ENCODE results near the gene TTLL4. TPM values are rescaled to one million over a fixed set of nuclear protein-coding genes. Genes with fewer than 3 reads are reported as not detected.

The TTLL4 gene
- total and polyA plus RNA-seq, 2 of the 8 experiments (the other 6 are each of a cell fraction or from before 2014, with no cell fraction given): 71.1 to 105 TPM

- no peak for TF ChIP-seq NANOG (IDR thresholded peaks at IDR 0.05; ENCODE audit: insufficient read depth, low read depth, low read length, poor library complexity, severe bottlenecking)
- no peak for TF ChIP-seq CBX5 (IDR thresholded peaks at IDR 0.05; ENCODE audit: low read depth, low read length)
- no peak for TF ChIP-seq SP4 (IDR thresholded peaks at IDR 0.05; ENCODE audit: low read length)
- TF ChIP-seq RBBP5 (IDR thresholded peaks at IDR 0.05; ENCODE audit: borderline replicate concordance, low read depth, low read length): no peak
- TF ChIP-seq CBX8 (IDR thresholded peaks at IDR 0.05; ENCODE audit: borderline replicate concordance, low read depth, low read length): no peak
Measured at GRCh38 chr2:218722419-218722818, 11.8 kb downstream of the TTLL4 start (continued).

Measured in H1 (cell line).